GM19351 (cell line): Measurements from ENCODE around the gene OGDHL.
"Not testable (repeated sequence)": the region's sequence is repeated elsewhere in the genome, so short reads cannot be mapped to it uniquely, and the experiment has no call there.

Source experiments
- ATAC-seq: cut with Tn5 transposase; IDR thresholded peaks from one replicate; pipeline ENCODE4 v1.9.1; 2021; ENCODE audit warnings: mild to moderate bottlenecking, moderate library complexity; ENCODE audit not compliant: unreplicated experiment

OGDHL gene

GRCh38 chr10:49758249-49758930, 3.7 kb downstream of the OGDHL start:
- no peak for ATAC-seq

- no peak for ATAC-seq
Observed at GRCh38 chr10:49756641-49757040, 5.5 kb downstream of the OGDHL start.

GRCh38 chr10:49756031-49756430, 6.1 kb downstream of the OGDHL start:
- no peak for ATAC-seq

- not testable (repeated sequence) for ATAC-seq
Observed at GRCh38 chr10:49754951-49755350, 7.2 kb downstream of the OGDHL start.

- ATAC-seq: no peak
Observed at GRCh38 chr10:49752584-49752983, 9.5 kb downstream of the OGDHL start.

- no peak for ATAC-seq
Observed at GRCh38 chr10:49751636-49752510, 10.2 kb downstream of the OGDHL start.

- ATAC-seq: no peak
Observed at GRCh38 chr10:49751216-49751615, 10.9 kb downstream of the OGDHL start.

- no peak for ATAC-seq
Observed at GRCh38 chr10:49750546-49750945, 11.6 kb downstream of the OGDHL start.

- no peak for ATAC-seq
Observed at GRCh38 chr10:49749556-49750491, 12.3 kb downstream of the OGDHL start.

- no peak for ATAC-seq
Observed at GRCh38 chr10:49749144-49749543, 13.0 kb downstream of the OGDHL start.

- ATAC-seq: no peak
Observed at GRCh38 chr10:49748006-49748405, 14.1 kb downstream of the OGDHL start.

- no peak for ATAC-seq
Observed at GRCh38 chr10:49747303-49747646, 14.8 kb downstream of the OGDHL start.

GRCh38 chr10:49746626-49747302, 15.4 kb downstream of the OGDHL start:
- ATAC-seq: no peak

GRCh38 chr10:49745756-49746155, 16.4 kb downstream of the OGDHL start:
- ATAC-seq: no peak

- no peak for ATAC-seq
Observed at GRCh38 chr10:49744924-49745605, 17.1 kb downstream of the OGDHL start.

GRCh38 chr10:49744091-49744685, 17.9 kb downstream of the OGDHL start:
- no peak for ATAC-seq

GRCh38 chr10:49743464-49744075, 18.6 kb downstream of the OGDHL start:
- no peak for ATAC-seq

- ATAC-seq: no peak
Observed at GRCh38 chr10:49742683-49743463, 19.2 kb downstream of the OGDHL start.
